Caco-2 (cell line): ENCODE data around the gene LMF2. TPM values are rescaled to one million over a fixed set of nuclear protein-coding genes. Genes with fewer than 3 reads are reported as not detected.

Experiments
- BruUV-seq: library from RNA; stranded (reverse); fragments of 400-500 nt; replicated peaks from 2 replicates; lab custom pipeline; 2021; lab: Mats Ljungman, UMichigan
- CTCF ChIA-PET: fragments of 300-600 bp; sonication (Branson Sonifier 250); formaldehyde crosslinking; loops from one replicate; lab custom pipeline; 2022; ENCODE audit warnings: antibody characterized with exemption; lab: Charles Lee
- POLR2A ChIA-PET: fragments of 300-600 bp; sonication (Branson Sonifier 250); formaldehyde crosslinking; loops from one replicate; lab custom pipeline; 2022; ENCODE audit warnings: antibody characterized with exemption; lab: Charles Lee
- DNase-seq, 2 experiments: peaks; one replicate each; pipeline versions ENCODE4 v3.0.0 to v3.0.0-alpha.2; 2020 to 2022
- H3K27me3 ChIP-seq: replicated peaks from 2 replicates; pipeline ENCODE4 v1.6.0; 2011; ENCODE audit warnings: low read length; ENCODE audit not compliant: control insufficient read depth, insufficient read depth
- H3K36me3 ChIP-seq: 2 replicates; pipeline ENCODE4 v1.5.1; 2011; ENCODE audit warnings: low read length; ENCODE audit not compliant: control insufficient read depth, insufficient read depth
- H3K4me1 ChIP-seq: fragments of 250-450 bp; sonication (Bioruptor Pico); 2 replicates; pipeline ENCODE4 v1.5.1; 2020; ENCODE audit warnings: mild to moderate bottlenecking
- H3K4me3 ChIP-seq: 2 replicates; pipeline ENCODE4 v1.5.1; 2011; ENCODE audit warnings: low read depth, mild to moderate bottlenecking, control low read depth, low read length
- H3K9me3 ChIP-seq: fragments of 250-450 bp; sonication (Bioruptor Pico); 2 replicates; pipeline ENCODE4 v1.5.1; 2020; ENCODE audit warnings: mild to moderate bottlenecking, moderate library complexity
- H3K27ac Mint-ChIP-seq: one replicate; pipeline ENCODE4 v1.8.0; 2022; ENCODE audit warnings: mixed read lengths; ENCODE audit not compliant: unreplicated experiment
- H3K27me3 Mint-ChIP-seq: one replicate; pipeline ENCODE4 v1.8.0; 2022; ENCODE audit warnings: mixed read lengths; ENCODE audit not compliant: insufficient read depth, unreplicated experiment
- H3K36me3 Mint-ChIP-seq: one replicate; pipeline ENCODE4 v1.8.0; 2022; ENCODE audit warnings: mild to moderate bottlenecking, mixed read lengths; ENCODE audit not compliant: insufficient read depth, unreplicated experiment
- H3K4me1 Mint-ChIP-seq: one replicate; pipeline ENCODE4 v1.8.0; 2022; ENCODE audit warnings: low read depth, mixed read lengths; ENCODE audit not compliant: unreplicated experiment
- H3K4me3 Mint-ChIP-seq: one replicate; pipeline ENCODE4 v1.8.0; 2022; ENCODE audit warnings: mild to moderate bottlenecking, moderate library complexity, mixed read lengths; ENCODE audit not compliant: unreplicated experiment
- H3K9me3 Mint-ChIP-seq: one replicate; pipeline ENCODE4 v1.8.0; 2022; ENCODE audit warnings: mixed read lengths; ENCODE audit not compliant: unreplicated experiment
- CTCF ChIP-seq, 2 experiments: fragments of 200-600 bp in 1 of 2; IDR thresholded peaks; 1 replicate in 1 of 2; 2 replicates in 1 of 2; pipeline versions ENCODE4 v1.5.1 to v1.8.0; 2011 to 2022; ENCODE audit warnings: antibody characterized with exemption in 1 of 2, control low read depth in 1 of 2, inconsistent platforms in 1 of 2, low read depth in 1 of 2, low read length in 1 of 2, mild to moderate bottlenecking in 1 of 2, moderate library complexity in 1 of 2; ENCODE audit not compliant: insufficient read depth in 1 of 2, severe bottlenecking in 1 of 2, unreplicated experiment in 1 of 2
- intact Hi-C: fragments of 100-400 bp; cut with micrococcal nuclease; formaldehyde crosslinking; loops from one replicate; pipeline ENCODE4 v1.10.0; 2022; ENCODE audit not compliant: unreplicated experiment
- total RNA-seq: library from RNA; stranded (reverse); gene quantifications from 2 replicates; pipeline ENCODE4 v1.2.3, GENCODE V29; 2022

Gene LMF2
- total RNA-seq, 1 experiment from 2014 or later = 68.8 TPM

DNA sequence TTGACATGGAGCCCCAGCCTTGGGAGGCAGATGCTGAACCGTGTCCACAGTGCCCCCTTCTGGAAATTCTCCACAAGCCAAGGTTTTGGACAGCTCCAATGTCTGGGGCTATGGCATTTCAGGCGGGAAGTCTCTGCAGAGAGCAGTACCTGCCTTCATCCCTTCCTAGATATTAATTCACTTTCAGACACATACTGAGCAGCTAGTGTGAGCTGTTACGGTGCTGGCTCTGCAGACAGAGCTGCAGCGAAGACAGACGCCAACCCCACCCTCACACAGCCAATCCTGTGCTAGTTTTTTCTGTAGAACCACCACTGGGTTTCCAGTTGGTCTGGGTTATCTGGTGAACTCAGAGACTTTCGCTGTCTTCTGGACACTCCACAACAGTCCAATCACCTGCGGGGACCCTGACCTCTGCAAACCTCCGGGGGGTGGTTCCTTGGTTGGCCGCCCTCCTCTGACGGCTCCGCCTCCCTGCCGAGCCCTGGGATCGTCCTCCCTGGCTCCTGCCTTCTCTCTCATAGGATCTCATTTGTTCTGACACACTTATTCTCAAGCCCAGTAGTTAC lies 9.1 kb downstream of the LMF2 start:
- peak; percentile 86 to 88 for DNase-seq
- Mint-ChIP-seq H3K27me3 (no peaks in the 10 kb centered on the region), H3K9me3 (no peaks in the 10 kb centered on the region), H3K27ac (peak overlapping the region; percentile 63), H3K4me1 (peaks cover 7% of the 10 kb centered on the region), H3K4me3 (peak overlapping the region; percentile 53), H3K36me3 (peaks cover 5% of the 10 kb centered on the region)
- peak overlapping the region; percentile 1; the same call in 1 of the 2 replicates for H3K4me3 ChIP-seq
- ChIA-PET POLR2A (interaction anchor here (1.1 to 2.6 kb wide), 2 partner anchors 10 to 27 kb away, joined by 5 to 14 read pairs; partner anchors contain the start of genes LMF2, NCAPH2 and SCO2), CTCF (interaction anchor here (0.5 to 3.8 kb wide), 9 partner anchors 9 to 231 kb away, joined by 3 to 19 read pairs (median 6); partner anchors contain the start of genes ADM2, LMF2, NCAPH2 and SCO2)
- intact Hi-C loops = loop anchor here (1.0 to 2.0 kb wide), 2 partner anchors 14 to 41 kb away; no protein-coding TSS in a partner anchor
- no TSS peak for BruUV-seq
- peak; percentile 40 to 62 for TF ChIP-seq CTCF (IDR thresholded peaks at IDR 0.05; ENCODE audit: insufficient read depth in 1 of 2, low read depth in 1 of 2, low read length in 1 of 2, severe bottlenecking in 1 of 2, unreplicated experiment in 1 of 2)
- no peaks in the 10 kb centered on the region for H3K27me3 ChIP-seq
- H3K36me3 ChIP-seq = no peaks in the 10 kb centered on the region
- H3K4me1 ChIP-seq = peaks cover 6% of the 10 kb centered on the region; the same call in 1 of the 2 replicates
- H3K9me3 ChIP-seq = no peaks in the 10 kb centered on the region

GRCh38 chr22:50497093-50497492 lies 10.4 kb downstream of the LMF2 start:
- ChIA-PET CTCF (interaction anchor here (0.7 to 3.8 kb wide), 6 partner anchors 11 to 188 kb away, joined by 4 to 19 read pairs (median 7); partner anchors contain the start of genes LMF2, NCAPH2, SCO2 and SYCE3), POLR2A (interaction anchor here (2.6 kb wide), 1 partner anchor 11 kb away, joined by 14 read pairs; the partner anchor contains the start of genes LMF2 and NCAPH2)
- Histone ChIP-seq H3K4me1 (peaks cover 6% of the 10 kb centered on the region; the same call in 1 of the 2 replicates), H3K27me3 (no peaks in the 10 kb centered on the region), H3K4me3 (no peak overlapping the region), H3K9me3 (no peaks in the 10 kb centered on the region), H3K36me3 (no peaks in the 10 kb centered on the region)
- Mint-ChIP-seq H3K9me3 (no peaks in the 10 kb centered on the region), H3K4me1 (peaks cover 7% of the 10 kb centered on the region), H3K4me3 (no peak overlapping the region), H3K27ac (no peak overlapping the region), H3K27me3 (no peaks in the 10 kb centered on the region), H3K36me3 (peaks cover 5% of the 10 kb centered on the region)
- intact Hi-C loops = no loop called here
- no TSS peak for BruUV-seq
- no peak for TF ChIP-seq CTCF (IDR thresholded peaks at IDR 0.05; ENCODE audit: insufficient read depth in 1 of 2, low read depth in 1 of 2, low read length in 1 of 2, severe bottlenecking in 1 of 2, unreplicated experiment in 1 of 2)
- no peak for DNase-seq

- H3K27ac Mint-ChIP-seq = no peak overlapping the region
Measured at GRCh38 chr22:50490531-50491308, 16.8 kb downstream of the LMF2 start.

More at GRCh38 chr22:50490531-50491308, 16.8 kb downstream of the LMF2 start:
- CTCF ChIA-PET = no interaction called here
- no peak for TF ChIP-seq CTCF (IDR thresholded peaks at IDR 0.05; ENCODE audit: insufficient read depth in 1 of 2, low read depth in 1 of 2, low read length in 1 of 2, severe bottlenecking in 1 of 2, unreplicated experiment in 1 of 2)
- intact Hi-C loops = no loop called here
- no peaks in the 10 kb centered on the region for H3K4me1 ChIP-seq
- Mint-ChIP-seq H3K4me1 (peaks cover 7% of the 10 kb centered on the region), H3K4me3 (no peak overlapping the region), H3K36me3 (peaks cover 9% of the 10 kb centered on the region), H3K9me3 (no peaks in the 10 kb centered on the region), H3K27me3 (no peaks in the 10 kb centered on the region)
- H3K27me3 ChIP-seq = no peaks in the 10 kb centered on the region
- no peaks in the 10 kb centered on the region for H3K9me3 ChIP-seq
- BruUV-seq = no TSS peak
- no peak overlapping the region for H3K4me3 ChIP-seq
- no peaks in the 10 kb centered on the region for H3K36me3 ChIP-seq
- DNase-seq = no peak
- POLR2A ChIA-PET = interaction anchor here (1.1 kb wide), 1 partner anchor 17 kb away, joined by 5 read pairs; the partner anchor contains the start of genes LMF2 and NCAPH2
